ENCODE results near the gene FIGLA.
"Not testable (repeated sequence)": the region's sequence is repeated elsewhere in the genome, so short reads cannot be mapped to it uniquely, and the experiment has no call there.

FIGLA gene

DNA sequence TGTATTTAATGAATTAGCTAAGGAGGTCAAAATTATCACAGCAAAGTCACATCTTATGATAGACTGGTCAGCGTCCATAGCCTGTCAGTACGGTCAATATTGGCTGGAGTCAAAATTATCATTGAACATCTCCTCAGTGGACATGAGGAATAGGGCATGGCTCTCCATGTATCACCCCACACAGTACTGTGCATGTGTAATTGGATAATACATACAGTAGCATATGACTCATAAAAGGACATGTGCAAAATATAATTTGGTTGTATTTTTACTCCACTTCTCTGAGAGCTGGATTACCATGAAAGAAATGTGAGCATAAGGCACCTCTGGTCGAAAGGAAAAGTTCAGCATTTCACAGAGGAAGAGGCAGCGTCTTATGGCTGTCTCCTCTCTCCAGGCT, 47.4 kb downstream of the FIGLA start:
- no peak for DNase-seq

DNA sequence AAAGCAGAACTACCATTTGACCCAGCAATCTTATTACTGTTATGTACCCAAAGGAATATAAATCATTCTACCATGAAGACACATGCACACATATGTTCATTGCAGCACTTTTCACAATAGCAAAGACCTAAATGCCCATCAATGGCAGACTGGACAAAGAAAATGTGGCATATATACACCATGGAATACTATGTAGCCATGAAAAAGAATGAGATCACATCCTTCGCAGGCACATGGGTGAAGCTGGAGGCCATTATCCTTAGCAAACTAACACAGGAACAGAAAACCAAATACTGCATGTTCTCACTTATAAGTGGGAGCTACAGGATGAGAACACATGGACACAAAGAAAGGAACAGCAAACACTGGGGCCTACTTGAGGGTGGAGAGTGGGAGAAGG, 51.0 kb downstream of the FIGLA start:
- DNase-seq: not testable (repeated sequence)

GRCh38 chr2:70738159-70738558, 52.3 kb downstream of the FIGLA start:
- no peak for DNase-seq

DNA sequence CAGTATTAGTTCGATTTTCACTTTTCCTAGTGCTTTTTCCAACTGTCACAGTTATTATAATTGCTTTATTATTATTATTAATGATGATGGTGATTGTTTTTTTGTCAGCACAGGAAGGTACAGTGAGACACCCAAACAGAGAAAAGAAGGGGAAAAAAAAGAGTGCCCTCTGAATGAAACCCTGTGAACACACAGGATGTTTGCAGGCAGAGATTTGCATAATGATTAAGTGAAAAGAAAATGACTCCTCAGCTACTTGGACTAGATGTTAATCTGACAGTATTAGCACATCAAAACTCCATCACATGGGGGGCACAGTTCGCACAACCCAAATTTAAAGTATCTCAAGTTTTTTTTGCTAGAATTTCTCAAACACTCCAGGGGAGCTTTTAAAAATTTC, 55.4 kb downstream of the FIGLA start:
- no peak for DNase-seq

DNA sequence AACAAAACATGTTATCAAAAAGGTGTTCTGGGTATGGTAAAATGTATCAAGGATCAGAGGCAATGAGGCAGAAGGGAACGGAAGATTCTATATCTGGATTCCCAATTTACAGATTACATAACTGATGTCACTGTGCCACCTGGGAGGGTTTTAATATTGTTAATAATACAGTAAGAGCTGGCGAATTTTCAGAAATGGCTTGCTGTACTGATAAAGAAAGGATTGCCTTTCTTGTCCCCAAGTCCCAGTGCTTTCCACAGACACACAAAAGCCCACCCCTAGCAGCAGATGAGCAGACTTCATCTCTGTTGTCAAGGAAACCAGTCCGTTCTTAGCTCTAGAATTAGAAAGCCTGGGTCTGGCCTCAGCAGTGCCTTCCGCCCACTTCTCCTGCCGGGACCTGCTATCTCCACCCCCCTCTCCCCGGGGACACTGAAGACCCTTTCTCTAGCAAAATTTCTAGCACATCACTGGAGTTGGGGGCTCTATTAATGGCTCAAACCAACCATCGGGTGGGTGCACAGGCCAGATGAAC, 56.7 kb downstream of the FIGLA start:
- DNase-seq: no peak

DNA sequence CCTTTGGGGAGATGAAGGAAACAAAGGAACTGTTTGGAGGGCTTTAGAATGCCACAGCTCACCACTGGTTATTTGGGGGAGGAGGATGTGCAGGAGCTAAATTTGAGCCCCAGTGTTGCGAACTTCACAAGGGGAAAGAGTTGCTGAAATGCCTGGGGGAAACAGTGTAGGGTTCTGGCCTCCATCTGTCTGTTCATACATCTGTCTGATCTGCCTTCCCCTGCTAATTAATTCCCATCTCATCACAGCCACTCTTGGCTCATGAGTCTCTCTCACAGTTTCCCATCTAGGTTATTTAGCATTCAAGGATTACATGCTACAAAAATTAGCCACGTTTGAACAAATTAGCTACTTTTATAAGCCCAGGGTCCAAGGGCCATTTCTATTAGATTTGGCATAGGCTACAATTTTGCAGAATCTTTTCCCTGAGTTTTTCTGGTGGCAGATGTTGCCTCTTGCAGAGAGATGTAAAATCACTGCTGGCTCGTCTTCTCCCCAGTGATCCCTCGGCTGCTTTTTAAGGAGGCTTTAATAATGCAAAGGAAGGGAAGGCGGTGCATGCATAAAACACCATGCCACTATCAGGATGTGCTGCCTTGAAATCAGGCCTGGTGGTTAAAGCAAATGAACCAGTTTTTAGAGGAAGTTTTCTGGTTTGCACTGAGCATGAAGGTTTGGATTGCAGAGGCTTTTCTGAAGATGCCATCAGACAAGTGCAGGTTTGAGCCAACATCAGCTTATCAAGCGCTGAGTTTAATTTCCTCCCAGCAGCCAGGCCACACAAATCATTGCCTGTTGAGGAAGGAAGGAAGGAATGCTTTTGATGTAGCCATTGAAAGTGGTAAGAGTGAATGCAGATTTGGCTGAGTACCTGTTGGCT, 57.4 kb downstream of the FIGLA start:
- no peak for DNase-seq

GRCh38 chr2:70730730-70731129, 59.7 kb downstream of the FIGLA start:
- no peak for DNase-seq

DNA sequence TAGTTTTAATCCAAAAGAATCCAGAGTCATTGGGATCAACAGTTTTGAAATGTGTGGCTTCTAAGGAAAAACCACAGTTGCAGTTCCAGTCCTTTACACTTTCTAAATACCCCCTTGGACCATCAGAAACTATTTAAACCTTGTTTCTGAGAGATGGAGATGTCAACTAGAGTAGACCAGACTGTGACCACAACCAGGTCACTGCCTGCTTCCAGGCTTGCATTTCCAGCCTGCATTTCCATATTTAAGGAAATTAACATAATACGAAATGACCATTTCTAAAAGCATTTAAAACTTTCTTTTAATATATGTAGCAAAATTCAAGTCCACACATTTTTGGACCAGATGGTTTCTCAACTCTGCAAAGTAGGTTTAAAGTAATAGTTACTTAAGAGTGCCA, 60.8 kb downstream of the FIGLA start:
- no peak for DNase-seq

GRCh38 chr2:70728128-70728527, 62.3 kb downstream of the FIGLA start:
- no peak for DNase-seq
